Neural cell (in vitro differentiated cells): ENCODE data around the gene FTCD. TPM values are rescaled to one million over a fixed set of nuclear protein-coding genes. Genes with fewer than 3 reads are reported as not detected.

Experiments
- H2AFZ ChIP-seq: fragments of 200-600, 300-800 bp; sonication (generic), shearing (Covaris generic); 2 replicates; pipeline ENCODE4 v1.6.0; 2014; ENCODE audit warnings: low read depth, mild to moderate bottlenecking, antibody characterized with exemption, low read length, moderate library complexity
- H3F3A ChIP-seq: fragments of 200-600 bp; shearing (Covaris generic); 2 replicates; pipeline ENCODE4 v1.6.1; 2016; ENCODE audit warnings: mild to moderate bottlenecking, moderate library complexity, mixed read lengths, antibody characterized with exemption, low read length; ENCODE audit not compliant: insufficient read depth, poor library complexity, severe bottlenecking
- H3K27ac ChIP-seq: fragments of 200-600, 300-800 bp; sonication (generic), shearing (Covaris generic); 2 replicates; pipeline ENCODE4 v1.5.1; 2014; ENCODE audit warnings: mild to moderate bottlenecking, low read length, moderate library complexity
- H3K27me3 ChIP-seq: fragments of 300-800, 200-600 bp; sonication (generic), shearing (Covaris generic); 2 replicates; pipeline ENCODE4 v1.6.0; 2014; ENCODE audit warnings: mild to moderate bottlenecking, low read depth, low read length, moderate library complexity; ENCODE audit not compliant: insufficient read depth
- H3K36me3 ChIP-seq: fragments of 300-800, 200-600 bp; sonication (generic), shearing (Covaris generic); 2 replicates; pipeline ENCODE4 v1.5.1; 2014; ENCODE audit warnings: mild to moderate bottlenecking, antibody characterized with exemption, low read length, moderate library complexity; ENCODE audit not compliant: insufficient read depth
- H3K4me2 ChIP-seq: fragments of 300-800, 200-600 bp; sonication (generic), shearing (Covaris generic); 2 replicates; pipeline ENCODE4 v1.6.0; 2014; ENCODE audit warnings: mild to moderate bottlenecking, low read length
- H3K4me3 ChIP-seq: fragments of 300-800, 200-600 bp; sonication (generic), shearing (Covaris generic); 2 replicates; pipeline ENCODE4 v1.5.1; 2014; ENCODE audit warnings: mild to moderate bottlenecking, low read length, moderate library complexity
- H3K79me2 ChIP-seq: fragments of 200-600 bp; shearing (Covaris generic); replicated peaks from 2 replicates; pipeline ENCODE4 v1.6.0; 2014; ENCODE audit warnings: mild to moderate bottlenecking, low read length, moderate library complexity; ENCODE audit not compliant: insufficient read depth
- H3K9ac ChIP-seq: fragments of 300-800, 200-600 bp; sonication (generic), shearing (Covaris generic); 2 replicates; pipeline ENCODE4 v1.6.1; 2016; ENCODE audit warnings: mild to moderate bottlenecking, low read length, mixed read lengths
- H3K9me2 ChIP-seq: fragments of 200-600 bp; shearing (Covaris generic); 2 replicates; pipeline ENCODE4 v1.6.1; 2016; ENCODE audit warnings: mild to moderate bottlenecking, low read length, mixed read lengths; ENCODE audit not compliant: insufficient read depth
- H3K9me3 ChIP-seq: fragments of 200-600, 300-800 bp; sonication (generic), shearing (Covaris generic); 2 replicates; pipeline ENCODE4 v1.6.1; 2016; ENCODE audit warnings: mild to moderate bottlenecking, mixed run types, low read length, moderate library complexity, mixed read lengths
- H4K20me1 ChIP-seq: fragments of 200-600 bp; shearing (Covaris generic); 2 replicates; pipeline ENCODE4 v1.6.1; 2016; ENCODE audit warnings: mild to moderate bottlenecking, mixed run types; ENCODE audit not compliant: insufficient read depth
- CTCF ChIP-seq: fragments of 450-650 bp; IDR thresholded peaks from 2 replicates; pipeline ENCODE4 v1.5.1; 2014; ENCODE audit warnings: antibody characterized with exemption, mild to moderate bottlenecking, moderate library complexity; ENCODE audit not compliant: poor library complexity, severe bottlenecking
- EP300 ChIP-seq: fragments of 450-650 bp; conservative IDR thresholded peaks from 2 replicates; pipeline ENCODE4 v1.6.1; 2014; ENCODE audit warnings: antibody characterized with exemption, mild to moderate bottlenecking, moderate library complexity; ENCODE audit not compliant: poor library complexity, severe bottlenecking
- EZH2 ChIP-seq: fragments of 200-600, 300-800 bp; shearing (Covaris generic), sonication (generic); IDR thresholded peaks from 2 replicates; pipeline ENCODE4 v1.6.1; 2014; ENCODE audit warnings: antibody characterized with exemption, low read length, borderline replicate concordance, mild to moderate bottlenecking; ENCODE audit not compliant: insufficient read depth, poor library complexity, severe bottlenecking
- MXI1 ChIP-seq: fragments of 450-650 bp; conservative IDR thresholded peaks from 2 replicates; pipeline ENCODE4 v1.6.1; 2014; ENCODE audit warnings: antibody characterized with exemption, mild to moderate bottlenecking; ENCODE audit not compliant: poor library complexity, severe bottlenecking
- POLR2AphosphoS5 ChIP-seq: IDR thresholded peaks from 2 replicates; pipeline ENCODE4 v1.6.1; 2012
- RAD21 ChIP-seq: fragments of 450-650 bp; conservative IDR thresholded peaks from 2 replicates; pipeline ENCODE4 v1.6.1; 2014; ENCODE audit warnings: antibody characterized with exemption, mild to moderate bottlenecking, moderate library complexity
- REST ChIP-seq: IDR thresholded peaks from 2 replicates; pipeline ENCODE4 v1.6.1; 2012; ENCODE audit warnings: borderline replicate concordance
- SMC3 ChIP-seq: fragments of 450-650 bp; conservative IDR thresholded peaks from 2 replicates; pipeline ENCODE4 v1.6.1; 2014; ENCODE audit warnings: antibody characterized with exemption, mild to moderate bottlenecking, moderate library complexity; ENCODE audit not compliant: poor library complexity
- TAF1 ChIP-seq: IDR thresholded peaks from 2 replicates; pipeline ENCODE4 v1.6.1; 2012; ENCODE audit warnings: low read depth
- polyA plus RNA-seq: library from polyadenylated mRNA; depleted of rRNA; stranded (reverse); fragments of >200 nt; gene quantifications from 2 replicates; pipeline ENCODE4 v1.2.3, GENCODE V29; 2014

FTCD gene
- polyA plus RNA-seq, 1 donor from 2014 or later = 2.0 TPM

GRCh38 chr21:46172863-46173528 is 17.6 kb upstream of the FTCD start:
- no peak overlapping the region for H3K4me3 ChIP-seq
- H4K20me1 ChIP-seq = no peaks in the 10 kb centered on the region
- H3F3A ChIP-seq = no peaks in the 10 kb centered on the region
- H3K4me2 ChIP-seq = no peak overlapping the region
- no peaks in the 10 kb centered on the region for H3K36me3 ChIP-seq
- no peak overlapping the region for H2AFZ ChIP-seq
- no peak overlapping the region for H3K9ac ChIP-seq
- no peaks in the 10 kb centered on the region for H3K9me2 ChIP-seq
- no peak overlapping the region for H3K27ac ChIP-seq
- TF ChIP-seq CTCF = no peak
- TF ChIP-seq POLR2AphosphoS5 = no peak
- no peak for TF ChIP-seq EP300
- TF ChIP-seq REST = no peak
- TF ChIP-seq TAF1 = no peak
- TF ChIP-seq MXI1 = no peak
- TF ChIP-seq EZH2 = no peak
- no peak for TF ChIP-seq SMC3
- TF ChIP-seq RAD21 = no peak
- no peaks in the 10 kb centered on the region for H3K79me2 ChIP-seq
- H3K9me3 ChIP-seq = no peaks in the 10 kb centered on the region
- H3K27me3 ChIP-seq = no peaks in the 10 kb centered on the region

GRCh38 chr21:46171996-46172862 is 16.9 kb upstream of the FTCD start:
- H3K9me2 ChIP-seq = no peaks in the 10 kb centered on the region
- H3K27me3 ChIP-seq = no peaks in the 10 kb centered on the region
- no peak overlapping the region for H2AFZ ChIP-seq
- H3F3A ChIP-seq = no peaks in the 10 kb centered on the region
- no peaks in the 10 kb centered on the region for H3K79me2 ChIP-seq
- no peak overlapping the region for H3K27ac ChIP-seq
- no peak for TF ChIP-seq POLR2AphosphoS5
- H4K20me1 ChIP-seq = no peaks in the 10 kb centered on the region
- H3K36me3 ChIP-seq = no peaks in the 10 kb centered on the region
- H3K9ac ChIP-seq = no peak overlapping the region
- no peak overlapping the region for H3K4me2 ChIP-seq
- no peaks in the 10 kb centered on the region for H3K9me3 ChIP-seq
- H3K4me3 ChIP-seq = no peak overlapping the region
